ENCODE data around the gene EXOC4.

Gene EXOC4

DNA sequence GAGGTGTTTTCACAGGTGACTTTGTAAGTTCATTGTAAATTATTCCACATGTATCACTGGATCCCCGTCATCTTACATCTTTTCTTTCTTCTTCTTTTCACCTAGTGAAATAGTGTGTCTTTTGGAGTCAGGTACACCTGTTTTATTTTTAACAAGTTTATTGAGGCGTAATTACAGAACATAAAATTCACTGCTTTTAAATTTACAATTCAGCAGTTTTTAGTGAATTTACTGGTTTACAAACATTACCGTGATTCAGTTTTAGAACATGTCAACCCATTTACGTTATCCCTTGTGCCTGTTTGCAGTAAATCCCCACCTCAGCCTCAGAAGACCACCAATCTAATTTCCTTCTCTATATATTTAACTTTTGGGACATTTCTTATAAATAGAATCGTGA, 256.9 kb downstream of the EXOC4 start:
- H3K4me1 ChIP-seq (ENCODE audit: control insufficient read depth, insufficient read depth, low read length), result no peaks in the 10 kb centered on the region
- TF ChIP-seq, protein P1, sequence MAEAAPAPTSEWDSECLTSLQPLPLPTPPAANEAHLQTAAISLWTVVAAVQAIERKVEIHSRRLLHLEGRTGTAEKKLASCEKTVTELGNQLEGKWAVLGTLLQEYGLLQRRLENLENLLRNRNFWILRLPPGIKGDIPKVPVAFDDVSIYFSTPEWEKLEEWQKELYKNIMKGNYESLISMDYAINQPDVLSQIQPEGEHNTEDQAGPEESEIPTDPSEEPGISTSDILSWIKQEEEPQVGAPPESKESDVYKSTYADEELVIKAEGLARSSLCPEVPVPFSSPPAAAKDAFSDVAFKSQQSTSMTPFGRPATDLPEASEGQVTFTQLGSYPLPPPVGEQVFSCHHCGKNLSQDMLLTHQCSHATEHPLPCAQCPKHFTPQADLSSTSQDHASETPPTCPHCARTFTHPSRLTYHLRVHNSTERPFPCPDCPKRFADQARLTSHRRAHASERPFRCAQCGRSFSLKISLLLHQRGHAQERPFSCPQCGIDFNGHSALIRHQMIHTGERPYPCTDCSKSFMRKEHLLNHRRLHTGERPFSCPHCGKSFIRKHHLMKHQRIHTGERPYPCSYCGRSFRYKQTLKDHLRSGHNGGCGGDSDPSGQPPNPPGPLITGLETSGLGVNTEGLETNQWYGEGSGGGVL (tag by site-specific recombination; IDR thresholded peaks at IDR 0.05), result no peak
- TF ChIP-seq ZNF214 (tag by site-specific recombination; IDR thresholded peaks at IDR 0.05; ENCODE audit: borderline replicate concordance) (no peak), ZNF335 (tag by site-specific recombination; conservative IDR thresholded peaks at IDR 0.05) (no peak), ZNF37A (tag by site-specific recombination; IDR thresholded peaks at IDR 0.05) (no peak), ZNF830 (tag by site-specific recombination; IDR thresholded peaks at IDR 0.05; ENCODE audit: low read depth) (no peak), ZSCAN18 (tag by site-specific recombination; IDR thresholded peaks at IDR 0.05) (no peak), FEZF1 (tag by site-specific recombination; IDR thresholded peaks at IDR 0.05) (no peak), ZNF677 (tag by site-specific recombination; IDR thresholded peaks at IDR 0.05) (no peak), ZNF560 (tag by site-specific recombination; IDR thresholded peaks at IDR 0.05; ENCODE audit: borderline replicate concordance) (no peak), ZNF274 (IDR thresholded peaks at IDR 0.05; ENCODE audit: low read length) (no peak), ZNF274 (tag by site-specific recombination; IDR thresholded peaks at IDR 0.05; ENCODE audit: borderline replicate concordance) (no peak), ZNF768 (tag by site-specific recombination; IDR thresholded peaks at IDR 0.05) (no peak), ZNF707 (tag by site-specific recombination; IDR thresholded peaks at IDR 0.05) (no peak), ZNF624 (tag by site-specific recombination; IDR thresholded peaks at IDR 0.05) (no peak), ZNF600 (tag by site-specific recombination; IDR thresholded peaks at IDR 0.05) (no peak), ZNF670 (tag by site-specific recombination; IDR thresholded peaks at IDR 0.05; ENCODE audit: low read depth) (no peak), ZFP41 (tag by site-specific recombination; IDR thresholded peaks at IDR 0.05; ENCODE audit: borderline replicate concordance) (no peak), ZSCAN30 (tag by site-specific recombination; IDR thresholded peaks at IDR 0.05) (no peak), ZNF175 (tag by site-specific recombination; IDR thresholded peaks at IDR 0.05) (no peak)
- TF ChIP-seq, protein P2, sequence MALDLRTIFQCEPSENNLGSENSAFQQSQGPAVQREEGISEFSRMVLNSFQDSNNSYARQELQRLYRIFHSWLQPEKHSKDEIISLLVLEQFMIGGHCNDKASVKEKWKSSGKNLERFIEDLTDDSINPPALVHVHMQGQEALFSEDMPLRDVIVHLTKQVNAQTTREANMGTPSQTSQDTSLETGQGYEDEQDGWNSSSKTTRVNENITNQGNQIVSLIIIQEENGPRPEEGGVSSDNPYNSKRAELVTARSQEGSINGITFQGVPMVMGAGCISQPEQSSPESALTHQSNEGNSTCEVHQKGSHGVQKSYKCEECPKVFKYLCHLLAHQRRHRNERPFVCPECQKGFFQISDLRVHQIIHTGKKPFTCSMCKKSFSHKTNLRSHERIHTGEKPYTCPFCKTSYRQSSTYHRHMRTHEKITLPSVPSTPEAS (tag by site-specific recombination; IDR thresholded peaks at IDR 0.05), result no peak
- ChIA-PET CTCF (no interaction called here), POLR2A (no interaction called here)
- H3K4me3 ChIP-seq (ENCODE audit: low read depth, low read length), result no peak overlapping the region
- no peaks in the 10 kb centered on the region for H3K36me3 ChIP-seq (ENCODE audit: control insufficient read depth in 2 of 2, insufficient read depth in 1 of 2, low read length in 2 of 2)
- no peaks in the 10 kb centered on the region for H3K9me3 ChIP-seq (ENCODE audit: control insufficient read depth, insufficient read depth, low read depth, low read length)
- no peak overlapping the region for H3K27ac ChIP-seq (ENCODE audit: extremely low read depth, low read depth, low read length)

- ChIA-PET POLR2A (no interaction called here), CTCF (no interaction called here)
- Histone ChIP-seq H3K36me3 (ENCODE audit: control insufficient read depth in 2 of 2, insufficient read depth in 1 of 2, low read length in 2 of 2) (no peaks in the 10 kb centered on the region), H3K4me1 (ENCODE audit: control insufficient read depth, insufficient read depth, low read length) (no peaks in the 10 kb centered on the region), H3K9me3 (ENCODE audit: control insufficient read depth, insufficient read depth, low read depth, low read length) (no peaks in the 10 kb centered on the region), H3K4me3 (ENCODE audit: low read depth, low read length) (no peak overlapping the region), H3K27ac (ENCODE audit: extremely low read depth, low read depth, low read length) (no peak overlapping the region)
- TF ChIP-seq ZNF16 (tag by site-specific recombination; IDR thresholded peaks at IDR 0.05; ENCODE audit: low read depth) (no peak), ZNF658 (tag by site-specific recombination; IDR thresholded peaks at IDR 0.05) (no peak), KLF16 (tag by site-specific recombination; IDR thresholded peaks at IDR 0.05) (no peak), BCL6B (tag by site-specific recombination; IDR thresholded peaks at IDR 0.05) (no peak)
- TF ChIP-seq, protein P3, sequence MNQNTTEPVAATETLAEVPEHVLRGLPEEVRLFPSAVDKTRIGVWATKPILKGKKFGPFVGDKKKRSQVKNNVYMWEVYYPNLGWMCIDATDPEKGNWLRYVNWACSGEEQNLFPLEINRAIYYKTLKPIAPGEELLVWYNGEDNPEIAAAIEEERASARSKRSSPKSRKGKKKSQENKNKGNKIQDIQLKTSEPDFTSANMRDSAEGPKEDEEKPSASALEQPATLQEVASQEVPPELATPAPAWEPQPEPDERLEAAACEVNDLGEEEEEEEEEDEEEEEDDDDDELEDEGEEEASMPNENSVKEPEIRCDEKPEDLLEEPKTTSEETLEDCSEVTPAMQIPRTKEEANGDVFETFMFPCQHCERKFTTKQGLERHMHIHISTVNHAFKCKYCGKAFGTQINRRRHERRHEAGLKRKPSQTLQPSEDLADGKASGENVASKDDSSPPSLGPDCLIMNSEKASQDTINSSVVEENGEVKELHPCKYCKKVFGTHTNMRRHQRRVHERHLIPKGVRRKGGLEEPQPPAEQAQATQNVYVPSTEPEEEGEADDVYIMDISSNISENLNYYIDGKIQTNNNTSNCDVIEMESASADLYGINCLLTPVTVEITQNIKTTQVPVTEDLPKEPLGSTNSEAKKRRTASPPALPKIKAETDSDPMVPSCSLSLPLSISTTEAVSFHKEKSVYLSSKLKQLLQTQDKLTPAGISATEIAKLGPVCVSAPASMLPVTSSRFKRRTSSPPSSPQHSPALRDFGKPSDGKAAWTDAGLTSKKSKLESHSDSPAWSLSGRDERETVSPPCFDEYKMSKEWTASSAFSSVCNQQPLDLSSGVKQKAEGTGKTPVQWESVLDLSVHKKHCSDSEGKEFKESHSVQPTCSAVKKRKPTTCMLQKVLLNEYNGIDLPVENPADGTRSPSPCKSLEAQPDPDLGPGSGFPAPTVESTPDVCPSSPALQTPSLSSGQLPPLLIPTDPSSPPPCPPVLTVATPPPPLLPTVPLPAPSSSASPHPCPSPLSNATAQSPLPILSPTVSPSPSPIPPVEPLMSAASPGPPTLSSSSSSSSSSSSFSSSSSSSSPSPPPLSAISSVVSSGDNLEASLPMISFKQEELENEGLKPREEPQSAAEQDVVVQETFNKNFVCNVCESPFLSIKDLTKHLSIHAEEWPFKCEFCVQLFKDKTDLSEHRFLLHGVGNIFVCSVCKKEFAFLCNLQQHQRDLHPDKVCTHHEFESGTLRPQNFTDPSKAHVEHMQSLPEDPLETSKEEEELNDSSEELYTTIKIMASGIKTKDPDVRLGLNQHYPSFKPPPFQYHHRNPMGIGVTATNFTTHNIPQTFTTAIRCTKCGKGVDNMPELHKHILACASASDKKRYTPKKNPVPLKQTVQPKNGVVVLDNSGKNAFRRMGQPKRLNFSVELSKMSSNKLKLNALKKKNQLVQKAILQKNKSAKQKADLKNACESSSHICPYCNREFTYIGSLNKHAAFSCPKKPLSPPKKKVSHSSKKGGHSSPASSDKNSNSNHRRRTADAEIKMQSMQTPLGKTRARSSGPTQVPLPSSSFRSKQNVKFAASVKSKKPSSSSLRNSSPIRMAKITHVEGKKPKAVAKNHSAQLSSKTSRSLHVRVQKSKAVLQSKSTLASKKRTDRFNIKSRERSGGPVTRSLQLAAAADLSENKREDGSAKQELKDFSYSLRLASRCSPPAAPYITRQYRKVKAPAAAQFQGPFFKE (tag by site-specific recombination; IDR thresholded peaks at IDR 0.05; ENCODE audit: borderline replicate concordance), result no peak
Observed at GRCh38 chr7:133510326-133511055, 257.6 kb downstream of the EXOC4 start.
